A673 (cell line): ENCODE data around the gene DENND5B. TPM values are rescaled to one million over a fixed set of nuclear protein-coding genes. Genes with fewer than 3 reads are reported as not detected.

Source experiments
- BruUV-seq: library from RNA; stranded (reverse); fragments of 400-500 nt; replicated peaks from 2 replicates; lab custom pipeline; 2021; lab: Mats Ljungman, UMichigan
- CTCF ChIA-PET: fragments of 300-600 bp; sonication (Branson Sonifier 250); formaldehyde crosslinking; loops from one replicate; lab custom pipeline; 2022; ENCODE audit warnings: antibody characterized with exemption; lab: Charles Lee
- POLR2A ChIA-PET: fragments of 300-600 bp; sonication (Branson Sonifier 250); formaldehyde crosslinking; loops from one replicate; lab custom pipeline; 2022; ENCODE audit warnings: antibody characterized with exemption; ENCODE audit not compliant: low non-redundant PET; lab: Charles Lee
- DNase-seq: peaks from one replicate; pipeline ENCODE4 v3.0.0-alpha.2; 2015; ENCODE audit warnings: low spot score
- H3K27ac ChIP-seq: fragments of 200-600 bp; sonication (generic); 2 replicates; pipeline ENCODE4 v1.5.1; 2016; ENCODE audit warnings: mixed run types, low read depth, mild to moderate bottlenecking, mixed read lengths, antibody characterized with exemption, low read length; ENCODE audit not compliant: poor library complexity, severe bottlenecking
- H3K27me3 ChIP-seq: fragments of 200-600 bp; sonication (generic); replicated peaks from 2 replicates; pipeline ENCODE4 v1.6.1; 2017; ENCODE audit warnings: mixed run types, low read depth, mild to moderate bottlenecking, mixed read lengths, antibody characterized with exemption, low read length; ENCODE audit not compliant: insufficient read depth, poor library complexity
- H3K36me3 ChIP-seq: fragments of 200-600 bp; sonication (generic); 2 replicates; pipeline ENCODE4 v1.6.1; 2016; ENCODE audit warnings: mixed run types, mild to moderate bottlenecking, mixed read lengths, antibody characterized with exemption, low read length; ENCODE audit not compliant: insufficient read depth, poor library complexity, severe bottlenecking
- H3K4me1 ChIP-seq: fragments of 200-600 bp; sonication (generic); 2 replicates; pipeline ENCODE4 v1.6.1; 2017; ENCODE audit warnings: mixed run types, mild to moderate bottlenecking, mixed read lengths, antibody characterized with exemption, low read length; ENCODE audit not compliant: insufficient read depth, poor library complexity, severe bottlenecking
- H3K4me3 ChIP-seq: fragments of 200-600 bp; sonication (generic); 2 replicates; pipeline ENCODE4 v1.5.1; 2016; ENCODE audit warnings: low read depth, mixed run types, mild to moderate bottlenecking, mixed read lengths, low read length; ENCODE audit not compliant: poor library complexity, severe bottlenecking
- H3K9me3 ChIP-seq: fragments of 200-600 bp; sonication (generic); 2 replicates; pipeline ENCODE4 v1.6.1; 2016; ENCODE audit warnings: mixed run types, low read depth, mild to moderate bottlenecking, mixed read lengths, antibody characterized with exemption, low read length; ENCODE audit not compliant: poor library complexity, severe bottlenecking
- CTCF ChIP-seq: fragments of 300-800, 200-600 bp; sonication (generic); conservative IDR thresholded peaks from 2 replicates; pipeline ENCODE4 v1.5.1; 2017; ENCODE audit warnings: low read depth, mild to moderate bottlenecking, antibody characterized with exemption, low read length, moderate library complexity, mixed read lengths
- EZH2 ChIP-seq: fragments of 200-600 bp; sonication (generic); IDR thresholded peaks from 2 replicates; pipeline ENCODE4 v1.6.1; 2017; ENCODE audit warnings: borderline replicate concordance, low read depth, mild to moderate bottlenecking, mixed read lengths, antibody characterized with exemption, low read length; ENCODE audit not compliant: poor library complexity, severe bottlenecking
- intact Hi-C: fragments of 100-400 bp; cut with micrococcal nuclease; formaldehyde crosslinking; loops from one replicate; pipeline ENCODE4 v1.10.0; 2022; ENCODE audit not compliant: unreplicated experiment
- total RNA-seq: library from RNA; stranded (reverse); gene quantifications from 2 replicates; pipeline ENCODE4 v1.2.3, GENCODE V29; 2021

Gene DENND5B
- total RNA-seq, 1 experiment from 2014 or later: 7.6 TPM

DNA sequence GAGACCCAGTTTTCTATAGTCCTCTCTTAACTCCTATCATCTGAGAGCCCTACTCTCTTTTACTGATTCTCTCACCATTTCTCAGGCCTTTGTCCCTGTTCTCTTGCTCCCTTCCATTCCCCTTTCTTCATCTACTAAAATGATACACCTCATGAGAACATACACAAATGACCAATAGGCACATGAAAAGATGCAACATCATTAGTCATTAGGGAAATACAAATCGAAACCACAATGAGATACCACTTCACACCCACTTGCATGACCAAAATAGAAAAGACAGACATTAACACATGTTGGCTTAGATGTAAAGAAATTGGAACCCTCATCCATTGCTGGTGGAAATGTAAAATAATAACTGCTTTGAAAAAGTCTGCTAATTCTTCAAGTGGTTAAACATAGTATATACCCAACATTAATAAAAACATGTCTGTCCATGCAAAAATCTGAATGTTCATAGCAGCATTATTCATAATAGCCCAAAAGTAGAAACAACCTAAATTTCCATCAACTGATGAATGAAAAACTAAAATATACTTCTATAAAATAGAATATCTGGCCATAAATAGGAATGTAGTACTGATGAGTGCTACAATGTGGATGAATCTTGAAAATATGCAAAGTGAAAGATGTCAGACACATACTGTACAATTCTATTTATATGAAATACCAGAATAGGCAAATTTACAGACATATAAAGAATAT is 66.0 kb downstream of the DENND5B start:
- Histone ChIP-seq H3K27ac (no peak overlapping the region), H3K4me3 (no peak overlapping the region), H3K36me3 (no peaks in the 10 kb centered on the region), H3K27me3 (no peaks in the 10 kb centered on the region), H3K9me3 (no peaks in the 10 kb centered on the region), H3K4me1 (no peaks in the 10 kb centered on the region)
- CTCF ChIA-PET: no interaction called here
- POLR2A ChIA-PET: no interaction called here
- no TSS peak for BruUV-seq
- no peak for DNase-seq
- TF ChIP-seq EZH2: no peak
- TF ChIP-seq CTCF: no peak
- intact Hi-C loops: no loop called here

DNA sequence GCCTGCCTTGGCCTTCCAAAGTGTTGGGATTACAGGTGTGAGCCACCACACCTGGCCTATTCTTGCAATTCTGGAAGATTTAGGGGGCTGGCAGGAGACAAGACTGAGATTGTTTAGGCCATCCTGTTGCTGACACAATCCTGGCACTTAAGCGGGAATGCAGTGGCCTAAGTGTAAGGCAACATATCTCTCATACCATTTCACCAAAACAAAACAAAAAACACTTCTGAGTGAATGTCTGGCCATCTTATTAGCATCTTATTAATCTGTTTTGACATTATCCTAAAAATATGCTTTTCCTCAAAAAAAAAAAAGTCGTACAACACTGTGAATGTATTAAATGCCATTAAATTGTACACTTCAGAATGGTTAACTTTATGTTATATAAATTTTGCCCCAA is 67.6 kb downstream of the DENND5B start:
- ChIA-PET POLR2A (no interaction called here), CTCF (no interaction called here)
- Histone ChIP-seq H3K27ac (no peak overlapping the region), H3K4me1 (peaks cover 10% of the 10 kb centered on the region), H3K27me3 (no peaks in the 10 kb centered on the region), H3K9me3 (no peaks in the 10 kb centered on the region), H3K36me3 (no peaks in the 10 kb centered on the region), H3K4me3 (no peak overlapping the region)
- BruUV-seq: no TSS peak
- intact Hi-C loops: no loop called here
- no peak for TF ChIP-seq CTCF
- TF ChIP-seq EZH2: no peak
- no peak for DNase-seq

GRCh38 chr12:31522607-31523006 is 68.3 kb downstream of the DENND5B start:
- Histone ChIP-seq H3K27me3 (no peaks in the 10 kb centered on the region), H3K4me3 (no peak overlapping the region), H3K27ac (no peak overlapping the region), H3K9me3 (no peaks in the 10 kb centered on the region), H3K4me1 (peaks cover 10% of the 10 kb centered on the region), H3K36me3 (no peaks in the 10 kb centered on the region)
- ChIA-PET CTCF (no interaction called here), POLR2A (interaction anchor here (0.6 kb wide), 1 partner anchor 118 kb away, joined by 10 read pairs; no protein-coding TSS in a partner anchor)
- TF ChIP-seq EZH2 (no peak), CTCF (no peak)
- intact Hi-C loops: no loop called here
- BruUV-seq: no TSS peak
- DNase-seq: no peak
